CD4-positive, alpha-beta T cell treated with Interleukin-1 beta for 1 hour (primary cell): Measurements from ENCODE around the gene ADI1.
"Not testable (repeated sequence)": the region's sequence is repeated elsewhere in the genome, so short reads cannot be mapped to it uniquely, and the experiment has no call there.

Experiments used
- DNase-seq, 2 donors: peaks; one replicate each; pipeline ENCODE4 v3.0.0-alpha.2; 2020 to 2022

Gene ADI1

DNA sequence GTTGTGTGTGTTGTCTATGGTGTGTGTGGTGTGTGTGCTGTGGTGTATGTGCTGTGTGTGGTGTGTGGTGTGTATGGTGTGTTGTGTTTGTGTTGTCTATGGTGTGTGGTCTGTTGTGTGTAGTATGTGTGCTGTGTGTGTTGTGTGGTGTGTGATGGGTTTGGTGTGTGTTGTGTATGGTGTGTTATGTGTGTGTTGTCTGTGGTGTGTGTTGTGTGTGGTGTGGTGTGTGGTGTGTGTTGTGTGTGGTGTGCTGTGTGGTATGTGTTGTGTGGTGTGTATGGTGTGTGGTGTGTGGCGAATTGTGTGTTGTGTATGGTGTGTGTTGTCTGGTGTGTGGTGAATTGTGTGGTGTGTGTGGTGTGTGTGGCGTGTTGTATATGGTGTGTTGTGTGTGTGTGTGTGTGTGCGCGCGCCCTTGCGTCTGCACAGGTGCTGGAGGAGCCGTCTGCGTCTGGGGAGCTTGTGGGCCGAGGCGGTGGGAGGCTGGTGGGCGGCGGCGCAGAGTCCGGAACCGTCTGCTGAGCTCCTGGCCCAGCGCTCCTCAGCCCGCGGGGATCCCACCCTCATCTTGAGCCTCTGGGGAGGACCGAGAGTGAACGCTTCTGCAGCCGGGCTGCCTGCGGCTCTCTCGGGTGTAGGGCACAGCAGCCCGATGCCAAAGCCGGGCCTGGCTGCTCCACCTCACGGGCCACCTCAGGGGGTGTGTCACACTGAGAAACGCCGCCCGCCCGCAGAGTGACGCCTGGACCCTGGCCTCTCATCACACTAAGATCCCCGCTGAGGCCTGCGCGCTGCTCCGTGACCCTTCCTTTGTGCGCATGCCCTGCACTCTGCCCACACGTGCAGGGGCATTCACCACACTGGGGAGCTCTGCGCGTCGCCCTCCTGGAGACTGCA, 8.8 kb upstream of the ADI1 start:
- DNase-seq, result no peak

GRCh38 chr2:3526871-3527270, 7.5 kb upstream of the ADI1 start:
- no peak for DNase-seq

DNA sequence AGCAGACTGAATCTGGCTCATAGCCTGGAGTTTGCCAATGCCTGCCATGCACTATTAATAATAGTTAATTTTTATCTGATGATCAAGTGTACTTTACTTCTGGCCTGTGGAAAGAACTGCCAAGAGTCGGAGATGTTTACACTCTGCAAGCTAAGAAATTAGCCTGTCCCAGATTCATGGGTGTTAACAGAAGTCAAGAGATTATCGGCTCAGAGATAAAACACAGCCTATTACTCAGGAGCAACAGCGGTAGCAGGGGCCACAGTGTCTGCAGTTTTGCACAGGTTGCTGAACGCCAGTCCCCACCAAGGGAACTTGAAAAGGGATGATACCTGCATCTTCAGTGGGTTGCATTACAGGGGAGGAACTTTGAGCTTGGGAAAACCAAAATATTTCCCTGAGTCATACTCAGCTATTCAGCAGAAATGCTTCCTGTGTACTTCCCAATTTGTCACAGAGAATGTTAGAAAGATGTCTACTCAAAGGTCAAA, 4.3 kb upstream of the ADI1 start:
- no peak for DNase-seq

DNA sequence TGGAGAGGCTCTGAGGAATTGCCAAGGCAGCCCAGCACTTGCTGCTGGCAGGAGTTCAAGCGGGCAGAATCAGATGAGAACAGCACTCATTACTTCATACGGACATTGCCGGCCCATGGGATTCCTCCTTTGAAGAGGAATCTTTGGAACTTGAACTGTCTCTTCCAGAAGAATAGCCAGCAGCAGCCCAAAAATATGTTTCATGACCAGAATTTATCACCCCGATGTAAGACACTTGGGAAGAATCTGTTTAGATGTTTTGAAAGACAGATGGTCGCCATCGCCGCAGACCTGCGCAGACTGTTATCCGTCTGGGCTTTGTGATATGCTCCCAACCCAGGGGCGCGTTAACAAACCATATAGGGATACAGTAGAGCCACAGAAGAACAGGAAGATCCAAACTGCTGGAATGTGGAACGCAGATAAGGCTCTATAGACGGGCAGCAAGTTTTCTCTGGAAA, 3.7 kb upstream of the ADI1 start:
- DNase-seq, result no peak

- DNase-seq, result no peak
Measured at GRCh38 chr2:3520591-3520990, 1.3 kb upstream of the ADI1 start.

- DNase-seq, result peak; percentile 99
Measured at GRCh38 chr2:3518496-3519254, 656 bp downstream of the ADI1 start.

DNA sequence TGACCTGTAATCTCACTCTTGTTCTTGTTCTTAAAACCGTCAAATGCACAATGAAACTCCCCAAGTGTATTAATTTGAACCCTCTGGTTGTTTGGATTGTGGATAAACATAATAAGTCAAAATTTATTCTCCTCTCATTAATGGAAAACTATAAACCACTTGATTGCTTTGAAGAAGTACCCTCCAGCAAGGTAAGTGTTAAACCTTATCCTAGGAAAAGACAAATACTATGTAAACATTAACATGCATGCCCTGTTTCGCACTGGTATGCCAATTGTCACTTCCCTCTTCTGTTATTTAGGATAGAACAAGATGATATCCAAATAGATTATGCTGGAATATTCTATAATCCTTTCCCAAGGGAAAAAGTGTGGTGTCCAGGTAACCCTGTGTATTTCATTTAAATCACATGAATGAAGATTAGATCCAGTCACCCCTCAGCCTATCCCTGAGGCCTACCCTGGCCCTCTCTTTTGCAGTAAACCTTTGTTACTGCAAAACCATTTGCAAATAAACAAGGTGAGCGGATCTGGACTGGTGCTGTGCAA, 1.3 kb downstream of the ADI1 start:
- DNase-seq, result no peak

DNA sequence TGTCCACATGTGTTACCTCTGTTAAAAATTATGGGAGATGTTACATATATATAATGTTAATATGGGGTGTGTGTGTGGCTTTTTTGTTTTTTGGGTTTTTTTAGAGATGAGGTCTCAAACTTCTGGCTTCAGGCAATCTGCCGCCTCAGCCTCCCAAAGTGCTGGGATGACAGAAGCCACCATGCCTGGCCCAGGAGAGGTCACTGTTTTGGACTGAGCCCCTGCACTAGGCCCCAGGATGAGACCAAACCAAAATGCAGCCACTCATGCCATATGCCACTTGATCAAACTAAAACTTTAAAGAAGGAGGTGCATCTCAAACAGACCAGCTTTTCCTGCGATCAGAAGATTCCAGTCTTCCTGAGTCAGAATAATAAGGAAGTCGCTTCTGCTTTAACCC, 2.5 kb downstream of the ADI1 start:
- no peak for DNase-seq

DNA sequence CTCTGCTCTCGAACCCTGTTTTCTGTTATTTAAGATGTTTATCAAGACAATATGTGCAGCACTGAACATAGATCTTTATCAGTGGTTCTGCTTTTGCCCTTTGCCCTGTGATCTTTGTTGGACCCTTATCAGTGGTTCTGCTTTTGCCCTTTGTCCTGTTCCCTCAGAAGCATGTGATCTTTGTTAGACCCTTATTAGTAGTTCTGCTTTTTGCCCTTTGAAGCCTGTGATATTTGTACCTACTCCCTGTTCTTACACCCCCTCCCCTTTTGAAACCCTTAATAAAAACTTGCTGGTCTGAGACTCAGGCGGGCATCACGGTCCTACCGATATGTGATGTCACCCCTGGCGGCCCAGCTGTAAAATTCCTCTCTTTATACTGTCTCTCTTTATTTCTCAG, 3.9 kb downstream of the ADI1 start:
- not testable (repeated sequence) for DNase-seq

DNA sequence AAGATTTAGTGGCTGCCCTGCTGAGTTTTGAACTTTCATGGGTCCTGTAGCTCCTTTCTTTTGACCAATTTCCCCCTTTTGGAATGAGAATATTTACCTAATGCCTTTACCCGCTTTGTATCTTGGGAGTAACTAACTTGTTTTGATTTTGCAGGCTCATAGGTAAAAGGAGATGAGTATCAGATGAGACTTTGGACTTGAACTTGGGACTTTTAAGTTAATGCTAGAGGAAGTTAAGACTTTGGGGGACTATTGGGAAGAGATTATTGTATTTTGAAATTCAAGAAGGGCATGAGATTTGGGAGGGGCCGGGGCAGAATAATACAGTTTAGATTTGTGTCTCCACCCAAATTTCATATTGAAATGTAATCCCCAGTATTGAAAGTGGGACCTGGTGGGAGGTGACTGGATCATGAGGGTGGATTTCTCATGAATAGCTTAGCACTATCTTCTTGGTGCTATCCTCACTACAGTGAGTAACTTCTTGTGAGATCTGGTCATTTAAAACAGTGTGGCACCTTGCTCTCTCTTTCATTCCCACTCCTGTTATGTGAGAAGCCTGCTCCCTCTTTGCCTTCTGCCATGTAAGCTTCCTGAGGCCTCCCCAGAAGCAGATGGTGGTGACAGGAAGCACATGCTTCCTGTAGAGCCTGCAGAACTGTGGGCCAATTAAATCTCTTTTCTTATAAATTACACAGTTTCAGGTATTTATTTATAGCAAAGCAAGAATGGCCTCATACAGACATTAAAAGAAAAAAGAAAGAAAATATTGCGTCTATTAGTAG, 6.1 kb downstream of the ADI1 start:
- DNase-seq, result no peak

DNA sequence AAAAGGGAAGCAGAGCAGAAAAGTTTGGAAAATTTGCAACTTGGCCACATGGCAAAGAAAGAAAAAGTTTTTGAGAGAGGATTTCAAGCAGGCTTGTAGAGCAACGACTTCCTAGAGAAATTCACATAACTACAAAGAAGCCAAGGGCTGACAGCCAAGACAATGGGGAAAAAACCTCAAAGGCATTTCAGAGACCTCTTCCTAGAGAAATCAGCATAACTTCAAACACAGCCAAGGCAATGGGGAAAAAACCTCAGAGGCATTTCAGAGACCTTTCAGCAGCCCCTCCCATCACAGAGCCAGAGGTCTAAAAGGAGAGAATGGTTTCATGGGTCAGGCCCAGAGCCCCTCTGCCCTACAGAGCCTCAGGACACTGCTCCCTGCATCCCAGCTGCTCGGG, 7.2 kb downstream of the ADI1 start:
- DNase-seq, result no peak

DNA sequence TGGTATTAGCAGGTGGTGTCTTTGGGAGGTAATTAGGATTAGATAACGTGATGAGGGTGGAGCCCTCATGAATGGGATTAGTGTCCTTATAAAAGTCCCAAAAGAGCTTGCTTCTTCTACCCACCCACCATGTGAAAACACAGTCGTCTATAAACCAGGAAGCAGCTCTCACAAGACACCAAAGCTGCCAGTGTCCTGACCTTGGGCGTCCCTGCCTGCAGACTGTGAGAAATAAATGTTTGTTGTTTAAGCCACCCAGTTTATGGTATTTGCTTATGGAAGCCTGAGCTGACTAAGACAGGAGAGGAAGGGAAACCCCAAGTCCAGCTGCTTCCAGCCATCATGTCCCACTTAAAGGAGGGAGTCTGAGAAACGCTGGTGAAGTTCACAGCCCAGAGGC, 13.6 kb downstream of the ADI1 start:
- no peak for DNase-seq

- no peak for DNase-seq
Measured at GRCh38 chr2:3504741-3505140, 14.6 kb downstream of the ADI1 start.

- DNase-seq, result no peak
Measured at GRCh38 chr2:3503483-3503882, 15.8 kb downstream of the ADI1 start.

- DNase-seq, result no peak
Measured at GRCh38 chr2:3503046-3503445, 16.3 kb downstream of the ADI1 start.

- DNase-seq, result no peak
Measured at GRCh38 chr2:3500326-3500899, 18.9 kb downstream of the ADI1 start.

GRCh38 chr2:3498783-3499394, 20.4 kb downstream of the ADI1 start:
- no peak for DNase-seq

- not testable (repeated sequence) for DNase-seq
Measured at GRCh38 chr2:3496708-3497080, 22.6 kb downstream of the ADI1 start.

DNA sequence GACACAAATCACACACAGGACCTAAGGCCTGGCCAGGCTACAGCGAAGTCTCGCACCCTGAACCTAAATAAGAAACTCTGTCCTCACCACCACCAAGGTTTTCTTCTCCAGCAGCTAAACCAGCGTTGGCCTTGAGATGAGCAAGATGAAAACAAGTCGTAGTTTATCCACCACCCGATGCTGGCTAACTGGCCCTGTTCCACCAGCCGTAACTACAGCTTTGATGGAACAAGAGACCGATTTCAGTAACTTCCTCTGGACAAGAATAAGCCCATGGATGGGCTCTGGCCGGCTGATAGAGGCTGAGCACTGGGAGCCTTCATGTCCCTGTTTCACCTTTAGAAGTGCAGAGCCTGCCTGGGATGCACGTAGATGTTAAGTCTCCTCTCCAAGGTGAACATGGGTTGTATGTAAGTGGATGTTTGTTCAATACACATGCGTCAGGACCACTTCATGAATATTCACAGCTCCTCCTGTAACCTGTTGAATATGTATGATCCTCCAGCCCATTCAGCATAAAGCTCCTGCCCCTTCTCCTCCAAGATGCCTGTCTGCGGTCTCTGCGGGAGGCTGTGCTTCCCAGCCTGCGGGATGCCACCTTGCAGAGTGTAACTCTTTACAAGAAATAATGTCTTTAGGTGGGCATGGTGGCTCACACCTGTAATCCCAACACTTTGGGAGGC, 24.2 kb downstream of the ADI1 start:
- DNase-seq, result no peak

DNA sequence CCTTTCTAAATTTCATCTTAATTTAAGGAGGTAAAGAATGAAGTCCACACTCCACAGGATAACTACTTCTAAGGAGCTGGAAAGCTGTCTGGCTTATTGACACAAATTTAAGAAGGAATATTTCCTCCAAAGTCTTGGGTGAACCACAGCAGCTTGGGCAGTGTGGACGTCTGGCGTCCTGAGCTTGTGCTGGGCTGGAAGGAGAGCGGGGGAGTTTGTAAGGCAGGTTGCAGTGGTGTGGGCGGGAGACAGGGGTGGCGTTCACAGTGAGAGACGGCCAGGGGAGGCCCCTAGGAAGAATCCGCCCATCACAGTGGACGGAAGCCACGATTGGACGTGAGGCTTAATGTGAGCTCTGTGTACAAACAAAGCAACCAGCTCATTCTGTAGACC, 25.7 kb downstream of the ADI1 start:
- no peak for DNase-seq

DNA sequence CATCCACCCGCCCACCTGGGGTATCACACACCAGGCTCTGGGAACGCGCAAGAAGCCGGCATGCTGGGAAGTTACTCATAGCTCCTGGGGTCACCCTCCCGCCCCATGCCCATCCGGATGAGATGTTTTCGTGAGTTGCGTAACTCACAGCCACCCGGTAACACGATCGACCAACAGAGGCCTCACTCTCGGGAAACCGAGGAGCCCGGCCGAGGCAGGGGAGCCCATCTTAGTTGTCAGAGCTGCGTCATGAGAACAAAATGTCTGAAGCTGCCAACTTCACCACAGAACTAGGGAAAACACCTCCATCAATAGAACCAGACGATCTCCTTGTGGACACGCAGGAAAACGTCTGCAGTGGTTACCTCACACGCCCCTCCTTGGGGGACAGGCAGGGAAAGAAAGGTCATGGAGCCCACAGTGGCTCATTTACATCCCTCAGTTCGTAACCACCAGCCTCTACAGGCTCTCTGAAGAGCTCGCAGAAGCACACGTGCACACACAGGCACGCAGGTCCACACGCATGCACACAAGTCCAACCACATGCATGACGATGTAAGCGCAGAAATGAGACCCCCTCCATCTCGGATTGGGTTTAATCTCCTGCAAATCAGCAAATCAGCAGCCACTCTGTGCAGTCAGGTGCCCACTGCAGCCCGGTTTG, 26.2 kb downstream of the ADI1 start:
- DNase-seq, result no peak
